HEK293 (cell line): Measurements from ENCODE around the gene FAM90A1.
A peak's percentile ranks its signal among the peaks of the same experiment; 100 is the strongest.
"Not testable (repeated sequence)": the region's sequence is repeated elsewhere in the genome, so short reads cannot be mapped to it uniquely, and the experiment has no call there.

Experiments used
- CTCF ChIA-PET: fragments of 350-600 bp; formaldehyde crosslinking; extraction: SDS; loops from one replicate; lab custom pipeline; 2021; ENCODE audit warnings: antibody characterized with exemption; lab: Yijun Ruan, JAX
- POLR2A ChIA-PET: fragments of 300-600 bp; formaldehyde crosslinking; extraction: SDS; loops from one replicate; lab custom pipeline; 2020; ENCODE audit warnings: antibody characterized with exemption, inconsistent platforms; lab: Yijun Ruan, JAX
- H3K27ac ChIP-seq: fragments of 200-500 bp; sonication (Bioruptor generic); 2 replicates; pipeline ENCODE4 v1.5.1; 2014; ENCODE audit warnings: low read depth, low read length, control low read depth, inconsistent platforms; ENCODE audit errors: extremely low read depth
- H3K36me3 ChIP-seq, 2 experiments: fragments of 200-500 bp in 1 of 2; sonication (Bioruptor generic) in 1 of 2; 1 replicate in 1 of 2; 2 replicates in 1 of 2; pipeline ENCODE4 v1.5.1; 2014 to 2017; ENCODE audit warnings: inconsistent platforms in 2 of 2, low read length in 2 of 2; ENCODE audit not compliant: control insufficient read depth in 2 of 2, insufficient read depth in 1 of 2
- H3K4me1 ChIP-seq: fragments of 200-500 bp; sonication (Bioruptor generic); 2 replicates; pipeline ENCODE4 v1.5.1; 2014; ENCODE audit warnings: mild to moderate bottlenecking, low read length, inconsistent platforms; ENCODE audit not compliant: control insufficient read depth, insufficient read depth
- H3K4me3 ChIP-seq: 2 replicates; pipeline ENCODE4 v1.5.1; 2011; ENCODE audit warnings: low read depth, mild to moderate bottlenecking, control low read depth, low read length, moderate library complexity
- H3K9me3 ChIP-seq: fragments of 200-500 bp; sonication (Bioruptor generic); 2 replicates; pipeline ENCODE4 v1.5.1; 2014; ENCODE audit warnings: low read depth, low read length, inconsistent platforms; ENCODE audit not compliant: control insufficient read depth, insufficient read depth
- GLIS1 ChIP-seq: fragments of 450-650 bp; formaldehyde crosslinking; IDR thresholded peaks from 2 replicates; pipeline ENCODE4 v1.5.1; 2016; ENCODE audit warnings: missing biosample characterization, missing genetic modification characterization
- GLIS2 ChIP-seq: fragments of 450-650 bp; formaldehyde crosslinking; IDR thresholded peaks from 2 replicates; pipeline ENCODE4 v1.5.1; 2016; ENCODE audit warnings: missing biosample characterization, missing genetic modification characterization
- HIC1 ChIP-seq: fragments of 450-650 bp; formaldehyde crosslinking; IDR thresholded peaks from 2 replicates; pipeline ENCODE4 v1.5.1; 2016; ENCODE audit warnings: missing biosample characterization, missing genetic modification characterization
- KLF10 ChIP-seq: fragments of 450-650 bp; IDR thresholded peaks from 2 replicates; pipeline ENCODE4 v1.5.1; 2018; ENCODE audit warnings: missing biosample characterization, mild to moderate bottlenecking, missing genetic modification characterization
- KLF8 ChIP-seq: fragments of 450-650 bp; formaldehyde crosslinking; IDR thresholded peaks from 2 replicates; pipeline ENCODE4 v1.5.1; 2016; ENCODE audit warnings: missing biosample characterization, missing genetic modification characterization
- KLF9 ChIP-seq: fragments of 450-650 bp; formaldehyde crosslinking; IDR thresholded peaks from 2 replicates; pipeline ENCODE4 v1.5.1; 2016; ENCODE audit warnings: missing biosample characterization, missing genetic modification characterization, low read depth
- SP2 ChIP-seq: fragments of 450-650 bp; formaldehyde crosslinking; IDR thresholded peaks from 2 replicates; pipeline ENCODE4 v1.5.1; 2016; ENCODE audit warnings: missing biosample characterization, missing genetic modification characterization
- SP3 ChIP-seq: fragments of 450-650 bp; formaldehyde crosslinking; IDR thresholded peaks from 2 replicates; pipeline ENCODE4 v1.5.1; 2016; ENCODE audit warnings: missing biosample characterization, missing genetic modification characterization
- ZBTB20 ChIP-seq: fragments of 450-650 bp; formaldehyde crosslinking; IDR thresholded peaks from 2 replicates; pipeline ENCODE4 v1.5.1; 2016; ENCODE audit warnings: missing biosample characterization, missing genetic modification characterization
- ZBTB26 ChIP-seq: fragments of 450-650 bp; formaldehyde crosslinking; optimal IDR thresholded peaks from 2 replicates; pipeline ENCODE3; 2016; ENCODE audit warnings: missing biosample characterization, mild to moderate bottlenecking, missing genetic modification characterization
- ZBTB48 ChIP-seq: fragments of 450-650 bp; formaldehyde crosslinking; IDR thresholded peaks from 2 replicates; pipeline ENCODE4 v1.5.1; 2016; ENCODE audit warnings: missing biosample characterization, missing genetic modification characterization
- ZNF335 ChIP-seq: fragments of 450-650 bp; formaldehyde crosslinking; conservative IDR thresholded peaks from 2 replicates; pipeline ENCODE4 v1.5.1; 2016; ENCODE audit warnings: missing biosample characterization, missing genetic modification characterization
- ZNF398 ChIP-seq: fragments of 450-650 bp; formaldehyde crosslinking; IDR thresholded peaks from 2 replicates; pipeline ENCODE4 v1.5.1; 2017; ENCODE audit warnings: missing biosample characterization, missing genetic modification characterization
- ZNF692 ChIP-seq: fragments of 450-650 bp; formaldehyde crosslinking; IDR thresholded peaks from 2 replicates; pipeline ENCODE4 v1.5.1; 2016; ENCODE audit warnings: missing biosample characterization, missing genetic modification characterization
- TF ChIP-seq, protein P1 (sequence below): fragments of 450-650 bp; formaldehyde crosslinking; IDR thresholded peaks from 2 replicates; pipeline ENCODE4 v1.5.1; 2016; ENCODE audit warnings: missing biosample characterization, missing genetic modification characterization

The FAM90A1 gene

DNA sequence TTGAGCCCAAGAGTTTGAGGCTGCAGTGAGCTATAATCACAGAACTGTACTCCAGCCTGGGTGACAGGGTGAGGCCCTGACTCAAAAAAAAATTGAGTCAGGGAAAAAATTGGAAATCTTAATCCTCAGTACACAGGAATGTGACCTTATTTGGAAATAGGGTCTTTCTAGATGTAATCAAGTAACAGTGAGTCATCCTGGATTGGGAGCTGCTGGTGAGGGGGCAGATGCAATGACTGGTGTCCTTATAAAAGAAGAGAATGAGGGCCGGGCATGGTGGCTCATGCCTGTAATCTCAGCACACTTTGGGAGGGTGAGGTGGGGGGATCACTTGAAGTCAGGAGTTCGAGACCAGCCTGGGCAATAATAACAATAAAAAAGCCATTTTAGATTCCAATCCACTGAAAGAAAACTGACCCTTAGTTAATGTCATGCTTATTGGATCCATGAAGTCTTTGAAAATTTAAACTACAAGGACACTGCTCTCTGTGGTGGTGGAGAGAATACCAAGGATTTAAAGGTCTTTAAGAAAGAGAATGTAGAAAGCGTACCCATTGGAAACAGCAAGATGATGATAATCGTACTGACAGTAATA, 19.6 kb upstream of the FAM90A1 start:
- H3K27ac ChIP-seq, H3K9me3 ChIP-seq, H3K4me3 ChIP-seq, H3K4me1 ChIP-seq, POLR2A ChIA-PET, H3K36me3 ChIP-seq, CTCF ChIA-PET: not testable (repeated sequence)
- TF ChIP-seq ZNF335 (tag by site-specific recombination) = 0 out of 2 replicates have a peak, but pooled peaks have one; percentile 37
- TF ChIP-seq ZNF398 = peak; percentile 61

DNA sequence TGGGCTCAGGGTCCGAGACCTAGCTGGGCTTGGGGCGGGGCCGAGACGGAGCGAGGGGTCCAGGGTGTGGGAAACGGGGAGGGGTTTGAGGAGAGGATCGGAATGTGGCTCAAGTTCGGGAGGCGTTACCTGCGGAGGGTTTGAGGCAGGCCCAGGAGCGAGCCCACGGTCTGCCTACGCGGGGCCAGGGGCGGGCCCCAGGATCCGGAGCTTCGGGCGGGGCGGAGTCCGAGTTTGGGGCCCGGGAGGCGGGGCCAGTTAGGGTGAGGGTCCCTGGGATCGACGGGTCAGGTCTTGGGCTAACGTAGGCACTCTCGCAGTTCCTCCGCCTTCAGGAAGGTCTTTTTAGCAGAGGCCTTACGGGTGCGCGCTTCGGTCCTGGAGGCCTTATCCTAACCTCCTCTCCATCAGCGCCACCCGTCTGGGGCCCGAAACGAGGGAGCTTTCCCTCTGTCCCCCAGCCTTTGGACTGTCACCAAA, 16.3 kb upstream of the FAM90A1 start:
- TF ChIP-seq, protein P1, sequence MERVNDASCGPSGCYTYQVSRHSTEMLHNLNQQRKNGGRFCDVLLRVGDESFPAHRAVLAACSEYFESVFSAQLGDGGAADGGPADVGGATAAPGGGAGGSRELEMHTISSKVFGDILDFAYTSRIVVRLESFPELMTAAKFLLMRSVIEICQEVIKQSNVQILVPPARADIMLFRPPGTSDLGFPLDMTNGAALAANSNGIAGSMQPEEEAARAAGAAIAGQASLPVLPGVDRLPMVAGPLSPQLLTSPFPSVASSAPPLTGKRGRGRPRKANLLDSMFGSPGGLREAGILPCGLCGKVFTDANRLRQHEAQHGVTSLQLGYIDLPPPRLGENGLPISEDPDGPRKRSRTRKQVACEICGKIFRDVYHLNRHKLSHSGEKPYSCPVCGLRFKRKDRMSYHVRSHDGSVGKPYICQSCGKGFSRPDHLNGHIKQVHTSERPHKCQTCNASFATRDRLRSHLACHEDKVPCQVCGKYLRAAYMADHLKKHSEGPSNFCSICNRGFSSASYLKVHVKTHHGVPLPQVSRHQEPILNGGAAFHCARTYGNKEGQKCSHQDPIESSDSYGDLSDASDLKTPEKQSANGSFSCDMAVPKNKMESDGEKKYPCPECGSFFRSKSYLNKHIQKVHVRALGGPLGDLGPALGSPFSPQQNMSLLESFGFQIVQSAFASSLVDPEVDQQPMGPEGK = peak; percentile 70
- TF ChIP-seq ZBTB26 = peak; percentile 58
- peak; percentile 85 for TF ChIP-seq ZBTB20 (tag by site-specific recombination)
- TF ChIP-seq ZBTB48 (tag by site-specific recombination) = 0 out of 2 replicates have a peak, but pooled peaks have one; percentile 45
- peak; percentile 79; the same call in 1 of the 2 replicates for TF ChIP-seq KLF8 (tag by site-specific recombination)
- POLR2A ChIA-PET = interaction anchor here (0.6 to 0.8 kb wide), 2 partner anchors 10 to 307 kb away, joined by 3 read pairs; no protein-coding TSS in a partner anchor
- H3K4me1 ChIP-seq, CTCF ChIA-PET, H3K36me3 ChIP-seq, H3K9me3 ChIP-seq: not testable (repeated sequence)
- 0 out of 2 replicates have a peak overlapping the region, but pooled peaks have one; percentile 24 for H3K27ac ChIP-seq
- H3K4me3 ChIP-seq = peak overlapping the region; percentile 51

- H3K36me3 ChIP-seq, CTCF ChIA-PET, H3K4me1 ChIP-seq, H3K27ac ChIP-seq, H3K9me3 ChIP-seq: not testable (repeated sequence)
- H3K4me3 ChIP-seq = peak overlapping the region; percentile 58
- POLR2A ChIA-PET = interaction anchor here (0.6 to 0.8 kb wide), 2 partner anchors 9 to 307 kb away, joined by 3 read pairs; no protein-coding TSS in a partner anchor
- TF ChIP-seq GLIS2 (tag by site-specific recombination) = peak; percentile 74; the same call in 1 of the 2 replicates
- 0 out of 2 replicates have a peak, but pooled peaks have one; percentile 40 for TF ChIP-seq KLF9 (tag by site-specific recombination)
- TF ChIP-seq GLIS1 (tag by site-specific recombination) = peak; percentile 34; the same call in 1 of the 2 replicates
- TF ChIP-seq SP2 (tag by site-specific recombination) = peak; percentile 76
- peak; percentile 70 for TF ChIP-seq KLF10 (tag by site-specific recombination)
- peak; percentile 49; the same call in 1 of the 2 replicates for TF ChIP-seq ZNF692 (tag by site-specific recombination)
- peak; percentile 46; the same call in 1 of the 2 replicates for TF ChIP-seq HIC1
- TF ChIP-seq SP3 = peak; percentile 82
Measured at GRCh38 chr12:8242880-8243681, 15.7 kb upstream of the FAM90A1 start.
